HG02970 (cell line): ENCODE data around the gene ANKRD49.
A peak's percentile ranks its signal among the peaks of the same experiment; 100 is the strongest.

Experiments used
- ATAC-seq: cut with Tn5 transposase; IDR thresholded peaks from one replicate; pipeline ENCODE4 v1.9.1; 2021; ENCODE audit warnings: mild to moderate bottlenecking, moderate library complexity, moderate number of reproducible peaks; ENCODE audit not compliant: unreplicated experiment, low FRiP score

ANKRD49 gene, protein sequence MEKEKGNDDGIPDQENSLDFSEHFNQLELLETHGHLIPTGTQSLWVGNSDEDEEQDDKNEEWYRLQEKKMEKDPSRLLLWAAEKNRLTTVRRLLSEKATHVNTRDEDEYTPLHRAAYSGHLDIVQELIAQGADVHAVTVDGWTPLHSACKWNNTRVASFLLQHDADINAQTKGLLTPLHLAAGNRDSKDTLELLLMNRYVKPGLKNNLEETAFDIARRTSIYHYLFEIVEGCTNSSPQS

GRCh38 chr11:94493281-94494125 is at the start of gene ANKRD49, which contains the start of gene MRE11:
TSS of gene ANKRD49 (plus strand) at chr11:94493984. CDS start at chr11:94496694, 2,710 bp downstream.
TSS of gene MRE11 (minus strand) at chr11:94493844. CDS start at chr11:94492801, 1,043 bp downstream.
- ATAC-seq, result peak; percentile 100

DNA sequence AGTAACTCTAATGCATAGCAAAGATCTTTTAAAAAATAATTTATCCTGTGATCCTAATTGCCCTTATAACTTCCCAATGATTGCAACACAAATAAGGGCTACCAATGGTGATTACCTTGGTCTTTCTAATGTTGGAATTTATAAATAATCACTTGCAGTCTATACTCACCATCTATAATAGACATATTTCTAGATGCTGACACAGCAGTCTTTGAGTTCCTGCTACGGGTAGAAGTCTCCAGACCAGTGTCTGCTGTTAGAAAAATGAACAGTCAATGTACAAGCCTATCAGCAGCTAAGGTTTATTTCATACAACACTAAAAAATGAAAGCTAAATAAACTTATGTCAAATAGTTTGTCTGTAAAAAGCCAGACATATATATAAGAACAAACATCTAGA is 48.1 kb upstream of the ANKRD49 start:
- ATAC-seq, result no peak

GRCh38 chr11:94447149-94447548 is 46.6 kb upstream of the ANKRD49 start:
- no peak for ATAC-seq

- no peak for ATAC-seq
Measured at GRCh38 chr11:94449029-94449428, 44.8 kb upstream of the ANKRD49 start.

DNA sequence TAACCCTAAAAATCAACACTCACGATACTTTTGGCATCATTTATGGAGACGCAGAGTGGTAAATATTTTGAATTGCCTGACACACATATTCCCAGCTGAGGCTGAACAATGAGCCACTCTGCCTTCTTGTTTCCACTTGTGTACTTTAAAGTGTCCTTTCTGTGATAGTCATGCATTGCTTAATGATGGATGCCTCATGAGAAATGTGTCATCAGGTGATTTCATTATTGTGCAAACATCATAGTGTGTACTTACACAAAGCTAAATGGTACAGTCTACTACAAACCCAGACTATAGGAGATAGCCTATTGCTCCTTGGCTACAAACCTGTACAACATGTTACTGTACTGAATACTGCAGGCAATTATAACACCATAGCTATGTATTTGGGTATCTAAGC is 44.3 kb upstream of the ANKRD49 start:
- ATAC-seq, result no peak

DNA sequence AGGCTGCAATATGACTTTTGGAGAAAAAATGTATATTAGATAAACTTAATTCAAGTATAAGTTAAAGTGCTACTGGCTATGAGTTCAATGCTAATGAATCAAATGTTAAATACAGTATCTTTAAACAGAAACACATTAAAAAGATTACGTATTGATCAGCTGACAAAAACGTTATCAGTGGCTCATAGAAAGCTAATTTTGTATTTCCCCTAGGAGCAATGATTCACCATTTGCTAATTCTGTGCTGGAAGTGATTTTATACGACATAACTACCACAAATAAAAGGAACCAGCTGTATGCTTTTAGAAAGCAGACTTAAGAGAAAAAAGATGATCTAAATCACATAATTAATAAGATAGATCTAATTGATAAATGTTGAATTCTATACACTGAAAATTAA is 43.7 kb upstream of the ANKRD49 start:
- no peak for ATAC-seq

DNA sequence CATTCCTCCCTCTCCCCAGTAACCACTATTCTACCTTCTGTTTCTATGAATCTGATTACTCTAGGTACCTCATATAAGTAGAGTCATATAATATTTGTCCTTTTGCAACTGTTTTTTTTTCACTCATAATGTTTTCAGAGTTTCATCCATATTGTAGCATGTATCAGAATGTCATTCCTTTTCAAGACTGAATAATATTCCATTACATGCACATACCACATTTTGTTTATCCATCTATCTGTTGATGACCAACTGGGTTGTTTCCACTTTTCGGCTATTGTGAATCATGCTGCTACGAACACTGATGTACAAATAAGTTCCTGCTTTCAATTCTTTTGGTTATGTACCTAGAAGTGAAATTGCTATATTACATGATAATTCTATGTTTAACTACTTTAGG is 40.8 kb upstream of the ANKRD49 start:
- no peak for ATAC-seq

DNA sequence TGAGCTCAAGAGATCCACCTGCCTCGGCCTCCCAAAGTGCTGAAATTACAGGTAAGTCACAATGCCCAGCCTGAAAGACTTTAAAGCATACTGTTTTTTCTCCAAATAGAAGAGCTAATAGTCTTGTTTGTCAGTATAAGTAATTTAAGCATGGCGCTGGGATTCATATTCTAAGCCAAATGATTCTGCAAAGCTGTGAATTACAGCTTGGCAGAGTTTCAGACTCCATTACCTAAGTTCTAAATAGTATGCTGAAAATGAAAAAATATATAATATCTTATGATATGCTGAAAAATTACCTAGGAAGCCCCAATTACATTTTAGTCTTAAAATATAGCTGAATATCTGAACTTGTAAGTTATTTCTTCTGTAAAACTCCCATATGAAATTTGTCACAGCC is 39.5 kb upstream of the ANKRD49 start:
- no peak for ATAC-seq

DNA sequence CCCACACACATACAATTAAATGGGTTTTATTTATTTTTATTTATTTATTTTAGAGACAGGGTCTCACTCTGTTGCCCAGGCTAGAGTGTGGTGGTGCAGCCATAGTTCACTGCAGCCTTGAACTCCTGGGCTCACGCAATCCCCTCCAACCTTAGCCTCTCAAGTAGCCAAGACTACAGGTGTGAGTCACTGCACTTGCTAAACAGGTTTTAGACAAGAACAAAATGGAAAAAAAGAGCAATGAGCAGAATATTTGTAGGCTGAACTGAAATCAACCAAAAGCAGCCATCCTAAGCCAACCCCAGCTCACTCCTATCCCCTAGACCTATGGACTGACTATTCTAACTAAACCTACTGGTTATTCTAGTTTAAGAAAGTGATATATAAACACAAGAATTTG is 37.9 kb upstream of the ANKRD49 start:
- no peak for ATAC-seq

DNA sequence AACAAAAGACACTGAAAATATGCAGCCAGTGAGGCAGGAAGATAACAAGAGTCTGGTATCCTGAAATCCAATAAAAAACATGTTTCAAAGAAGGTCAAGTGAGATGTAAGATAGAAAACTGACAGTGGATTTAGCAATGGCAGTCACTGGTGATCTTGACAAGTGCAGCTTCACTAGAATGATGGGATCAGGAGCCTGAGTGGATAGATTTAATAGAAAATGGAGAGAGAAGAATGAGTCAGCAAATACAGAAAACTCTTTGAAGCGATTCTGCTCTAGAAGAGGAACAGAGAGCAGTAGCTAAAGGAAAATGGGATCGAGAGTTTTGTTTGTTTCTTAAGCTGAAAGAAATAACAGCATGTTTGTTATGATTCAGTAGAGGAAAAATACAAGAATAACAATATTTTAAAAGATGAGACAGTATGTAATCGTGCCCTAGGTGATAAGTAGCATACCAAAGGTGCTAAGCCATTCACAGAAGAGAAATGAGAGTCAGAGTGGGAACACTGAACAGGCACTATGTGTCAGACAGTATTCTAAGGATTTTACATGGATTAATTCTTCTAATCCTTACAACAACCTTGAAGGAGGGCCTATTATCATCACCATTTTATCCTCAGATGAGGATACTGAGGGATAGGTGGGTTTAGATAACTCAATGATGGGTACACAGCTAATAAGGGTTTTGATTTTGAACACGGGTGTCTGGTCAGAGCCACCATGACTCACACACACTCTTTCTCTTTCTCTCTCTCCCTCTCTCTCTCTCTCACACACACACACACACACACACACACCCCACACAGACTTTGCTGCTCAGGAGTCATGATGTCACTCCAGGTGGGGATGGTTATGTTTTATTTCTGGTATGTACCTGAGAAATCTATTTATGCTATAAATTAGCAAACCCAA is 36.4 kb upstream of the ANKRD49 start:
- ATAC-seq, result no peak

DNA sequence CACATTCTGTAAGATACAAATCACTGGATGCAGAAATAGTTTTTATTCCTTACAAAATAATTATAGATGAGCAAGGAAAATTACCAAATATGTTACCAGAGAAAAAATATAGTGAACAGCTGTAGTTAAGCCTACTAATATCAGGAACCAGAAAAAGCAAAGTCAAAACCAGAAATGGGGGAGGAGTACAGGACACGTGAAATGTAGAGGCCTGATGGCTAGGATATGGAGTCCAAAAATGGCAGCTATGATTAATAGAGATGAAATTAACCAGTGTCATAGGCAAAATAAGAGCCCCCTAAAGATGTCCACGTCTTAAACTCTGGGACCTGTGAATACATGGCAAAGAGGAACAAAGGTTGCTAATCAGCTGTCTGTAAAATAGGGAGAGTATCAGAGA is 34.2 kb upstream of the ANKRD49 start:
- ATAC-seq, result no peak

DNA sequence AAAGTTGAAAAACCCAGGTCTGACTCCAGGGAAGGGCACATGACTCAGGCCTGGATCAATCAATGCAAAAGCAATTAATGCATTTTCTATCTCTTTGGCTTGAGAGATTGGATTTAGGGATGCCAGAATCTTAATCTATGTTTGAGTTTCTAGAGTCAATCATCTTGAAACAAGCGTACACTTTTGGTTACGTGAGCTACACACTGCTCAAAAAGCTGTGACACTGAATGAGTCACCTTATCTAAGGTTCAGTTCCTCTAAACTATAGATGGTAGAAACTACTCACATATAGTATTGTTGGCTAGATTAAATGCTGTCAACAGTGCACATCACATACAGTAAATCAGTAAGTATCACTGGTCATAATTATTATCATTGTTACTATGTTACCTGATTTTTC is 24.4 kb upstream of the ANKRD49 start:
- ATAC-seq, result peak; percentile 71

GRCh38 chr11:94472916-94473799 is 20.6 kb upstream of the ANKRD49 start:
- peak; percentile 79 for ATAC-seq

DNA sequence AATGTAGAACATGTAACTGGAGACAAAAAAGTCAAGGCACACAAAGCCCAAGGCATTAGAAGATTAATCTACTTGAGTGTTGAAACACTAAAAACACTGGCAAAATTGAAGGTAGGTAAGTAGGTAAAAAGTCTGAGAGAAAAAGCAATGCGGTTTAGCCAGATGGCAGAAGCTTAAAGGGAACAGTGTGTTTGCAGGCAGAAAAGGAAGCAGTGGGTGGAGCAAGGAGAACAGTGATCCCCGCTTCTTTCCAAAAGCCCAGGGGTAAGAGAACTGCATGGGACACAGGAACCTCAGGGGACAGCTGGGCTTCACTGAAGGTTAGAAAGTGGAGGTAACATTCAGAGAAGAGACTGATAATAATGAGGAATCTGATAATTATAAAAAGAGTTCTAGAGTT is 16.2 kb upstream of the ANKRD49 start:
- ATAC-seq, result no peak

- ATAC-seq, result no peak
Measured at GRCh38 chr11:94481342-94481741, 12.4 kb upstream of the ANKRD49 start.

DNA sequence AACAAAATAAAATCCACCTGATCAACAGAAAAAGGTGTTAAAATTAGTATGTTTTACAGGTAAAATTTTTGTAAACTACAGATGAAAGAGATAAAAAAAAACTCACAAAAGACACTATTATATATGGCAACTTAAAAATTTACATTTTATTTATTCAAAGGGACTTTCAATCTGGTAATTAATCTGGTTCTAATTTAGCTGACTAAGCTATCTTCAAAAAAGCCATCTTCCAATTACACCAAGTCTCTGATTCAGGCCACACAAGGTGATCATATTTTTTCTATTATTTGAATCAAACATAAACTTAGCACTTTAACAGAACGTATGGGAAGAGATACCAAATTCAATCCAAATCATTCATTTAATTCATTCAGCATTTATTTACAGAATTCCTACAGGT is 7.7 kb upstream of the ANKRD49 start:
- ATAC-seq, result no peak

- ATAC-seq, result peak; percentile 69
Measured at GRCh38 chr11:94494126-94494680, 419 bp downstream of the ANKRD49 start.

DNA sequence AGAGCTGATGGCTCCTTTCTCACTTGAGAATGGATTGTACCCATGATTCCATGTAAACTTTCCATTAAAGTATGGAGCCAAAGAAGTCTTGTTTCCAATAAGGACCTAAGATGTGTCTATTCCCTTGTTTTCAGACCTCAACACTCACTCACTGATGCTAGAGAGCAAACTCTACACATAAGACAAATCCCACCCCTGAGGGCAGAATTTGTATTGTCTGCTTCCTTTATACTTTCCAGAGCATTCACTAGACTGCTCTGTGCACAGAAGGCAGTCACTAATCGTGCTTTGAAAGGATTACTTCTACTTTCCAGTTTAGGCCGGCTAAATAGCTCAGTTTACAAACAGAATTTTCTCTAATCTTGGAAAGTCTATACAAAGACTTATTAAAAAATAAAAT is 6.4 kb downstream of the ANKRD49 start:
- ATAC-seq, result no peak

DNA sequence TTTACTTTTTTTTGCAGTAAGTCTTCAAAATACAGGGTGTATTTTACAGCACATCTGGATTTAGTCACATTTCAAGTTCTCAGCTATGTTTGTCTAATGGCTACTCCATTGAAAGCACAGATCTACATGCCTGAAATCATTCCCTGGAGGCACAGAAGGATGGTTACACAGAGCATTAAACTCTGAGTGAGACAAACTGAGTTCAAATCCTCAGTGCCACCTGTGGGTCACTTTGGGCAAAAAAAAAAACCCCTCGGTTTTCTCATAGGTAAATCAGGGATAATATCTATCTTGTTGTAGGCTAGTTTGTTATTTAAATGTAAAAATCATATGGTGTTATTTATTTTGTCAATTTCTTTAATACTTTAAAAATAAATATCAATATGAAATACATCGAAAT is 7.7 kb downstream of the ANKRD49 start:
- no peak for ATAC-seq
